HG02623 (cell line): ENCODE results near the gene KCTD20.
"Not testable (repeated sequence)": the region's sequence is repeated elsewhere in the genome, so short reads cannot be mapped to it uniquely, and the experiment has no call there.

Source experiments
- ATAC-seq: cut with Tn5 transposase; IDR thresholded peaks from one replicate; pipeline ENCODE4 v1.9.1; 2021; ENCODE audit warnings: moderate library complexity; ENCODE audit not compliant: unreplicated experiment

The KCTD20 gene

DNA sequence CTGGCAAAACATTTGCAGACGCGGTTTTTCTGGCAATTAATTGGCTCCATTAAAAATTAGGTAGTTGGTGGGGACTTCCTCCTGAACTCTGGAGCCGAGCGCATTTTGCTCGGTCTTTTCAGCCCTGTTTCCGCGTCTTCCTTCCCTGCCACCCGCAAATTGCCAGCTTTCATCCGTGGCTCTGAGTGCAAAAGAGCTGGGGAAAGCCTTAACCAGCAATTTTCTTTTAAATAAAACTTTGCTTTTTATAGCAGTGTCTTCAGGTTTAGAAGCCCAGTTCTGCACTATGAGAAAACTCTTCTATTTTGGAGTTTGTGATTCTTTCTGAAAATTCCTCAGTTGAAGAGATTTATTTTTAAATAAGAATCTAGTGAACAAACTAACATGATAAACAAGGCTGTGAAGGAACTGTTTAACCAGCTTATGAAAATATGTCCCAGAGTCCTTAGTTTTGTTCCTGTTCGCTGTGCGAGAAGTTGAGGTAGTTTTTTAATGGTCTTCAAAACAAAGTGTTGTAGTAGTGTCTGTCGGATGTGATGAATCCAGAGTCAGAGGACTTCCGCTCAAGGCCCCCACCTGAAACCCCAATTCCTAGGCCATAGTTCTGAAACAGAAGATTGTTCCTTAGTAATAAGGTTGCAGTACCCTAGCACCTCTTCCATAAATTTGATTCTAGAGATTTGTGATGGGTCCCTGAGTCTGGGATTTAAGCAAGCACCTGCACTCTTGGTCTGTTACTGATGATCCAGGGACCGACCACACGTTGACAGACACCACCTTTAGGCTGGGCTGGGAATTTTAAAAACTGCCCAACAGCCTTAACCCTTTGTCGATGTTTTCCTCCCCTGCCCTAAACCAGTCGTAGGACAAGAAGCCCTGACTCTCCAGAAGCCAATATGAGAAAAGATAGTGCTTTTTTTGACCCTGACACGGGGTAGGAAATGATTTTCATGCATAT lies 950 bp downstream of the KCTD20 start:
- no peak for ATAC-seq

- ATAC-seq, result no peak
These were observed 1.7 kb downstream of the KCTD20 start for GRCh38 chr6:36444470-36444869.

DNA sequence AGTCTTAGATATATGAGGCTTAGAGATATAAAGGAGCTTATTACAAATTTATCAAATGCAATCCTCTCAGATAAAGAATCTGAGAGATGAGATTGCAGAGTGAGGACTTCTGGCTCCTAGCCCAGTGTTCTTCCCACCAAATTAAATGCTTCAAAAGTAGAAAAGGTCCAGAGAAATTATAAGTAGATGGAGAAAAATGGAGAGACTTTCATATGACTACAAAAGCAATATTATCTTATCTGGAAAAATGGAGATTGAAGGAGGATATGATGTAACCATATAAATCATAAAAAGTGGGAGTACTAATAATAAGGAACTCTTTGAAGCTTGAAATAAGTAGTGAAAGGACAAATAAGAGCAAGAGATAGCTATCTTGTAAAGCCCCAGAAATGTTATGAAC lies 2.8 kb downstream of the KCTD20 start:
- no peak for ATAC-seq

DNA sequence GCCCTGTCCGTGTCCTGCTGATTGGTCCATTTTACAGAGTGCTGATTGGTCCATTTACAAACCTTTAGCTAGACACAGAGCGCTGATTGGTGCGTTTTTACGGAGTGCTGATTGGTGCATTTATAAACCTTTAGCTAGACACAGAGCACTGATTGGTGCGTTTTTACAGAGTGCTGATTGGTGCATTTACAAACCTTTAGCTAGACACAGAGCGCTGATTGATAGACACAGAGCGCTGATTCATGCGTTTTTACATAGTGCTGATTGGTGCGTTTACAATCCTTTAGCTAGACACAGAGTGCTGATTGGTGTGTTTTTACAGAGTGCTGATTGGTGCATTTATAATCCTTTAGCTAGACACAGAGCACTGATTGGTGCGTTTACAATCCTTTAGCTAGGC lies 6.4 kb downstream of the KCTD20 start:
- not testable (repeated sequence) for ATAC-seq

- not testable (repeated sequence) for ATAC-seq
These were observed 10.1 kb downstream of the KCTD20 start for GRCh38 chr6:36452897-36453296.

GRCh38 chr6:36455486-36456027 lies 12.8 kb downstream of the KCTD20 start:
- no peak for ATAC-seq

DNA sequence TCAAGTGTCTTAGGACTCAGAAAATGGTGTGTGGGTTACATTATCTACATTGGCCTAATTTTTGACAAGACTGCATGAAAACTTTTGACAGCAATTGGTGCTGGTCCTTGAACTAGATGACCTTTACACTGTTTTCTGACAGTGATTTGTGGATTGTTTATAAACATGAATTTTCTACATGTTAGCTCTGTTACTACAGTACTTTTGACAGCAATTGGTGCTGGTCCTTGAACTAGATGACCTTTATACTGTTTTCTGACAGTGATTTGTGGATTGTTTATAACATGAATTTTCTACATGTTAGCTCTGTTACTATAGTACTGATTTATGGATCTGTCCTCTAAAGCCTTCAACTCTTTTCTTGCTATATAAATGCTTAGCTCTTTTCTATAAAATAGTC lies 16.7 kb downstream of the KCTD20 start:
- no peak for ATAC-seq

- no peak for ATAC-seq
These were observed 18.1 kb downstream of the KCTD20 start for GRCh38 chr6:36460916-36461315.

- ATAC-seq, result no peak
These were observed 18.8 kb downstream of the KCTD20 start for GRCh38 chr6:36461646-36462045.

DNA sequence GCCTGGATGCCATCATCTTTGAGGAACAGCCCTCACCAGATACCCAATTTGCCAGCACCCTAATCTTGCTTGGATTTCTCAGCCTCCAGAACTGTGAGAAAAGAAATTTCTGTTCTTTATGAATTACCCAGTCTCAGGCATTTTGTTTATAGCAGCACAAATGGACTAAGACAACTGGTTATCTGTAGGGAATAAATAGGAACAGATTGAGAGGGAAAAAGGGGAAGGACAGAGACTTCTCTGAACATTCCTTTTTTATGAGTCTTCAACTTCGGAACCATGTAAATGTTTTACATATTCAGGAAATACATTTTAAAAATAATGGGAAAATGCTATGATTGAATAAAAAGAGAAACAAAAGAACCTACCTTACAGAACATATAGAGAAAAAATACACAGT lies 20.9 kb downstream of the KCTD20 start:
- no peak for ATAC-seq

GRCh38 chr6:36464233-36464632 lies 21.4 kb downstream of the KCTD20 start:
- ATAC-seq, result no peak

GRCh38 chr6:36467625-36468024 lies 24.8 kb downstream of the KCTD20 start:
- ATAC-seq, result no peak

- no peak for ATAC-seq
These were observed 26.4 kb downstream of the KCTD20 start for GRCh38 chr6:36469148-36469661.

DNA sequence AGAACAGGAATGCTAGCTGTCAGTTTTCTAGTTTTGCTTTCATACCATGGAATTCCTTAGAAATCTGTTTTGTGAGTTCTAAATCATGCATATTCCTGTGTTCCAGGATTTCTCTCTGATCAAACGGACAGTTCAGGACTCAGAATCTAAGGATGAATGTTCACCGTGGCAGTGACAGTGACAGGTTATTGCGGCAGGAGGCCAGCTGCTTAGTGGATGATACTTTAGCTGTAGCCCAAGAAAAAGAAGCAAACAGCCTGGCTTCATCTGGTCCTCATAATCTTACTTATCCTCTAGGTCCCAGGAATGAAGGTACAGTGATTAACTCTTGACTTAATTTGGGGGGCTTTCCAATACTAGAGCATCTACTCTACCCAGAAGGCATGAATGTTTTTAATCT lies 27.1 kb downstream of the KCTD20 start:
- no peak for ATAC-seq

DNA sequence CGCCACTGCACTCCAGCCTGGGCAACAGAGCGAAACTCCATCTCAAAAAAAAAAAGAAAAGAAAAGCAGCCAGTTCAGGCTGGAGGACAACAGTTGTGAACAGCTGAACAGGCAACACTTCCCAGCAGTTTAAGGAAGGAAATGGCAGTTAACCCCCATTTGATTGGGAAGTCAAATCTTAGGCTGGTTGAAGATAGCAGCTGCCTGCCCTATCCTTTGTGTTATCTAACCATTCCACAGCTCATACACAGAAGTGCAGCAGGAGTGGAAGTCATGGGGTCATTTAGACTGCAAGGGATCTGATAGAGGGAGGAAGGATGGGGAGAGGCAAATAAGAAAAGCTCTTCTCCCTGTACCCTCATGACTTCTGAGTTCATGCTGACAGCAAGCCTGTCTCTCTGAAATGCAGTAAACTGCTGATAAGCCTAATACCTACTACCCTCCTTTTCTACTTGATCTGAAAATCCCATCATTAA lies 35.3 kb downstream of the KCTD20 start:
- ATAC-seq, result no peak

DNA sequence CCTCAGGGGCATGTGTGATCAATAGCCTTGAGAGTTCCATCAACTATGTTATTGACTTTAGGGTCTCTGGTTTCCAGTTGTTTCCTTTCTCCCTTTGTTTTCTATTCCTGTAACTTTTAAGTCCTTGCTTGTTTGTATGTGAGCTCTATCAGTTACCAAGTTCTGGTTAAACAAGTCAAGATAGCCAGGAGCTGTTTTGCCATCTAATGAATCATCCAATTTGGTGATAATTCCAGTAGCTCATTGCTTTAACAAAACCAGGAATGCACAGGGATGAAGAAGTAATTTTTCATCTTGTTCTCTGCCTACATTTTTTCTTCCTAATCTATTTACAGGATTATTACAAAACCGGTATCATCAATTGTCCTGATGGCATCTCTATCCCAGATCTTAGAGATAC lies 36.5 kb downstream of the KCTD20 start:
- ATAC-seq, result no peak

DNA sequence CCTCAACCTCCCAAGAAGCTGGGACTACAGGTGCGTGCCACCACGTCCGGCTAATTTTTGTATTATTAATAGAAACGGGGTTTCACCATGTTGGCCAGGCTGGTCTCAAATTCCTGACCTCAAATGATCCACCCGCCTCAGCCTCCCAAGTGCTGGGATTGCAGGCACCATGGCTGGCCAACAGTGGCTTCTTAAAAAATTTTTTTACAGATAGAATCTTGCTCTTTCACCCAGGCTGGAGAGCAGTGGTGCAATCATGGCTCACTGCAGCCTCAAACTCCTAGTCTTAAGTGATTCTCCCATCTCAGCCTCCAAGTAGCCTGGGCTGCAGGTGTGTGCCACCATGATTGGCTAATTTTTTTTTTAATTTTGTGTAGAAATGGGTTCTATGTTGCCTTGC lies 40.5 kb downstream of the KCTD20 start:
- ATAC-seq, result not testable (repeated sequence)

DNA sequence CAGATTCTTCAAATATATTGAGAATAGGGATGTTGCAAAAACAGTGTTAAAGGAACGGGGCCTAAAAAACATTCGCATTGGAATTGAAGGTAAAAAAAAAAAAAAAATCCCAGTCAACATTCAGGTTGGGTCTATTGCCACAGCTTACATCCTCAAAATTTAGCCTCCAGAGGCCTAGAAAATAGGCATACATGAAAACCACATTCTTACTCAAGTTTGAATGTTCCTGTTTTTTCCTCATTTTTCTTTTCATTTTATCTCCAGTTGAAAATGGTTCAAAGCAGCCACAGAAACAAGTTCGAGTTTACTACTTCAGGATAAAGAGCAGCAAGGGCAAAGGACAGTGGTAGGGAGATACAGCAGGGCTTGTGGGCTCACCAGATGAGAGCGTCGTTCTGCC lies 41.9 kb downstream of the KCTD20 start:
- no peak for ATAC-seq

DNA sequence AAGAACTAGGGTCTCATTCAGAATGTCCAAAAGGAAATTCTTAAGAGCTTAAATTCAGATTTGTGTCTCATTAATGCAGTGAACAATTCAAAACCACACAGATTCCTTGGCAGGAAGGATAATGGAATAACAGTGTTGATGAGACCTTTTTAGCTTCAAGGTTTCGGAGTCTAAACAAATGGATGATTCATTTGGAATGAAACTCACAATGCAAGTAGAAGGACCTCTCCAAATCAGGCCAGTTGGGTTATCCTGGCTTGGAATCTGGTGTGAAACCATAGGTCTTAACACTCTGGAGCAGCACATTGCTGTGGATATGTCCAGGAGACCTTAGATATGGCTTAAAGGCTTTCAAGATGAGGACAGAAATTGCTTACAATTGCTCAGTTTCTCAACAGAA lies 44.9 kb downstream of the KCTD20 start:
- no peak for ATAC-seq

DNA sequence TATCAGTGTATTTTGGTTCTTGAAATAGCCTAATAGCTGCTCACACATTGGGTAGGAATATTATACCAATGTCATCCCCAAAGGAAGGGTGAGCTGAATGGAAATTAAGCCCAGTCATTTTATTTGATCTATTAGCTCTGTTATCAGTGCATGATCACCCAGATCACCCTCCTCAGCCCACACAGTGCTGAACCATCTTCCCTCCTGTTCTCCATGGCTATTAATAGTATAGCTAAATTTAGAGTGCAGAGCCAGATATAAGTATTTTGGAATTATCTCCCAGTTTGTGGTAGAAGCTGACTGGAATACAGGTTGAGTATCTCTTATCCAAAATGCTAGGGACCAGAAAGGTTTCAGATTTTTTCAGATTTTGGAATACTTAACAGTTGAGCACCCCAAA lies 45.4 kb downstream of the KCTD20 start:
- no peak for ATAC-seq

DNA sequence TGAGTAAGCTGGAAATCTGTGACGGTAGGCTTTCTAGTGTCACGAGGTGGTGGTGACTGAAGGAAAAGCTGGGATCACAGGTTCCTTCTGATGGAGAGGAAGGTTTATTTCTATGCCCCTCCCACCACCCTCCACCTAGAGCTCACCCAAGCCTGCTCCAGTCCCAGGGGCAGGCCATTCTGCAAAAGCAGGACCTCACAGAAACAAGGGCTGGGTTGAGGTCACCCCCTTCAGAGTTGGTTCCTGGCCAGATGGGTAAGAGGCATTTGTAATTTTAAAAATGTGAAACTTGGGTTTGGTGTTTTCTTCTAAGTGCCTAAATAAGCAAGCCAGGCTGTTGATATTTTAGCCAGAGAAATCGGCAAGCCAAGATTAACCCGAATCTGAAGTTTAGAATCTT lies 46.6 kb downstream of the KCTD20 start:
- no peak for ATAC-seq

DNA sequence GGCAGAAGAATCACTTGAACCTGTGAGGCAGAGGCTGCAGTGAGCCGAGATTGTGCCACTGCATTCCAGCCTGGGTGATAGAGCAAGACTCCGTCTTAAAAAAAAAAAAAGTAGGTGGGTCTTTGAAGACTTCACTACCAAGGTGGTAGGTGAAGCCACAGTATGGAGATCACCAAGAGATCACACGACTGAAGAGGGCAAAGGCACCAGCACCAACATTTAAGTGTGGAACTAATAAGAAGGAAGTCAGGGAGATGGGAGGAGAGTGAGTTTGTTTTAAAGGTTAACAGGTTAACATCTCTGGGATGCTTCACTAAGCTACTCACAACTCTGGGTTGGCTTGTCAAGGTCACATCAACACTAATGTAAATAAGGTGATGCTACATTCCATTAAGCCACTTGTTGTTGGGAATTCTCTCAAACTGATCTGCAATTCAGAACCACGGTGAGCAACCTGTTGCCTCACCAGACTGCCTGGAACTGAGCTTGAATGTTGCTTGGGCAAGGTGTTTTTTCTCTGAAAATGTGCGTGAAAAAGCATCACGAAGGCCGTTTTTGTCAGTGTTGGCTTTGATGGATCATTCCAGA lies 48.7 kb downstream of the KCTD20 start:
- ATAC-seq, result no peak
